Stimulated activated memory B cell treated with anti-CD40 and anti-IgM and Interleukin-4, amounts not matched to agents 10 μg/mL and 1 μg/mL and 100 μg/mL, for 72 hours (primary cell): ENCODE results near the gene HOXC6.

ENCODE experiments used
- ATAC-seq: fragments of 150-1000 bp; cut with Tn5 transposase; 2 replicates; pipeline ENCODE4 v1.10.0; 2021
- H3K27ac Mint-ChIP-seq: one replicate; pipeline ENCODE4 v1.8.0; 2022; ENCODE audit warnings: mild to moderate bottlenecking, mixed read lengths
- H3K27me3 Mint-ChIP-seq: one replicate; pipeline ENCODE4 v1.8.0; 2022; ENCODE audit warnings: mixed read lengths
- H3K36me3 Mint-ChIP-seq: one replicate; pipeline ENCODE4 v1.8.0; 2022; ENCODE audit warnings: mixed read lengths
- H3K4me1 Mint-ChIP-seq: one replicate; pipeline ENCODE4 v1.8.0; 2022; ENCODE audit warnings: mixed read lengths
- H3K4me3 Mint-ChIP-seq: one replicate; pipeline ENCODE4 v1.8.0; 2022; ENCODE audit warnings: mild to moderate bottlenecking, moderate library complexity, mixed read lengths
- H3K9me3 Mint-ChIP-seq: one replicate; pipeline ENCODE4 v1.8.0; 2022; ENCODE audit warnings: mixed read lengths

HOXC6 gene

GRCh38 chr12:54024581-54025305 is 3.5 kb upstream of the HOXC6 start:
- no peak for ATAC-seq
- no peak overlapping the region for H3K4me3 Mint-ChIP-seq
- peaks cover 93% of the 10 kb centered on the region for H3K27me3 Mint-ChIP-seq
- peaks cover 28% of the 10 kb centered on the region for H3K4me1 Mint-ChIP-seq
- no peaks in the 10 kb centered on the region for H3K36me3 Mint-ChIP-seq
- no peaks in the 10 kb centered on the region for H3K9me3 Mint-ChIP-seq
- no peak overlapping the region for H3K27ac Mint-ChIP-seq

- H3K27me3 Mint-ChIP-seq, result peaks cover 94% of the 10 kb centered on the region
- H3K4me1 Mint-ChIP-seq, result peaks cover 28% of the 10 kb centered on the region
- no peak overlapping the region for H3K4me3 Mint-ChIP-seq
- H3K36me3 Mint-ChIP-seq, result no peaks in the 10 kb centered on the region
- H3K9me3 Mint-ChIP-seq, result no peaks in the 10 kb centered on the region
- no peak for ATAC-seq
- no peak overlapping the region for H3K27ac Mint-ChIP-seq
Measured at GRCh38 chr12:54025499-54026405, 2.5 kb upstream of the HOXC6 start.

- H3K36me3 Mint-ChIP-seq, result no peaks in the 10 kb centered on the region
- no peaks in the 10 kb centered on the region for H3K9me3 Mint-ChIP-seq
- no peak for ATAC-seq
- no peak overlapping the region for H3K27ac Mint-ChIP-seq
- H3K27me3 Mint-ChIP-seq, result peaks cover 94% of the 10 kb centered on the region
- H3K4me1 Mint-ChIP-seq, result peaks cover 20% of the 10 kb centered on the region
- no peak overlapping the region for H3K4me3 Mint-ChIP-seq
Measured at GRCh38 chr12:54026640-54027441, 1.4 kb upstream of the HOXC6 start.

- no peak for ATAC-seq
- H3K4me3 Mint-ChIP-seq, result no peak overlapping the region
- peaks cover 94% of the 10 kb centered on the region for H3K27me3 Mint-ChIP-seq
- H3K4me1 Mint-ChIP-seq, result peaks cover 20% of the 10 kb centered on the region
- H3K36me3 Mint-ChIP-seq, result no peaks in the 10 kb centered on the region
- H3K9me3 Mint-ChIP-seq, result no peaks in the 10 kb centered on the region
- no peak overlapping the region for H3K27ac Mint-ChIP-seq
Measured at GRCh38 chr12:54027442-54027786, 826 bp upstream of the HOXC6 start.

GRCh38 chr12:54029529-54030441 is 1.5 kb downstream of the HOXC6 start:
- Mint-ChIP-seq H3K27ac (no peak overlapping the region), H3K27me3 (peaks cover 90% of the 10 kb centered on the region), H3K4me1 (peaks cover 39% of the 10 kb centered on the region), H3K36me3 (no peaks in the 10 kb centered on the region), H3K9me3 (no peaks in the 10 kb centered on the region), H3K4me3 (no peak overlapping the region)
- ATAC-seq, result no peak

GRCh38 chr12:54030442-54030801 is 2.2 kb downstream of the HOXC6 start:
- peaks cover 94% of the 10 kb centered on the region for H3K27me3 Mint-ChIP-seq
- H3K27ac Mint-ChIP-seq, result no peak overlapping the region
- H3K9me3 Mint-ChIP-seq, result no peaks in the 10 kb centered on the region
- H3K36me3 Mint-ChIP-seq, result no peaks in the 10 kb centered on the region
- H3K4me1 Mint-ChIP-seq, result peaks cover 43% of the 10 kb centered on the region
- no peak for ATAC-seq
- H3K4me3 Mint-ChIP-seq, result no peak overlapping the region

GRCh38 chr12:54030889-54031471 is 2.7 kb downstream of the HOXC6 start:
- Mint-ChIP-seq H3K4me1 (peaks cover 39% of the 10 kb centered on the region), H3K9me3 (no peaks in the 10 kb centered on the region), H3K27me3 (peaks cover 94% of the 10 kb centered on the region), H3K36me3 (no peaks in the 10 kb centered on the region), H3K27ac (no peak overlapping the region), H3K4me3 (no peak overlapping the region)
- ATAC-seq, result no peak

GRCh38 chr12:54031480-54031879 is 3.2 kb downstream of the HOXC6 start:
- Mint-ChIP-seq H3K27me3 (peaks cover 94% of the 10 kb centered on the region), H3K27ac (no peak overlapping the region), H3K9me3 (no peaks in the 10 kb centered on the region), H3K4me3 (no peak overlapping the region), H3K4me1 (peaks cover 36% of the 10 kb centered on the region), H3K36me3 (no peaks in the 10 kb centered on the region)
- no peak for ATAC-seq

GRCh38 chr12:54032086-54032619 is 3.9 kb downstream of the HOXC6 start:
- Mint-ChIP-seq H3K4me1 (peaks cover 32% of the 10 kb centered on the region), H3K36me3 (no peaks in the 10 kb centered on the region), H3K4me3 (no peak overlapping the region), H3K27me3 (peaks cover 94% of the 10 kb centered on the region), H3K9me3 (no peaks in the 10 kb centered on the region), H3K27ac (no peak overlapping the region)
- ATAC-seq, result no peak

- no peak within 1 kb of the TSS for H3K27ac Mint-ChIP-seq
- peak within 1 kb of the TSS; percentile 68 for H3K4me3 Mint-ChIP-seq
- H3K9me3 Mint-ChIP-seq, result no peaks in the 10 kb centered on the region
- peaks cover 94% of the 10 kb centered on the region for H3K27me3 Mint-ChIP-seq
- H3K36me3 Mint-ChIP-seq, result no peaks in the 10 kb centered on the region
- H3K4me1 Mint-ChIP-seq, result peaks cover 26% of the 10 kb centered on the region
- ATAC-seq, result no peak
Measured at GRCh38 chr12:54032627-54033100, 4.4 kb downstream of the HOXC6 start, which contains the start of gene HOXC5. Gene HOXC5 (plus strand): TSS chr12:54033050. CDS start chr12:54033123, 73 bp downstream.

- no peak for ATAC-seq
- H3K4me3 Mint-ChIP-seq, result peak overlapping the region; percentile 68
- H3K27ac Mint-ChIP-seq, result no peak overlapping the region
Measured at GRCh38 chr12:54033106-54033979, 5.1 kb downstream of the HOXC6 start.

GRCh38 chr12:54033980-54034784 is 5.9 kb downstream of the HOXC6 start:
- Mint-ChIP-seq H3K9me3 (no peaks in the 10 kb centered on the region), H3K4me1 (peaks cover 26% of the 10 kb centered on the region), H3K27me3 (peaks cover 95% of the 10 kb centered on the region), H3K27ac (no peak overlapping the region), H3K4me3 (peak overlapping the region; percentile 61), H3K36me3 (no peaks in the 10 kb centered on the region)
- ATAC-seq, result peak; percentile 18

More at GRCh38 chr12:54033106-54033979, 5.1 kb downstream of the HOXC6 start:
- Mint-ChIP-seq H3K36me3 (no peaks in the 10 kb centered on the region), H3K9me3 (no peaks in the 10 kb centered on the region), H3K27me3 (peaks cover 94% of the 10 kb centered on the region), H3K4me1 (peaks cover 26% of the 10 kb centered on the region)
